ENCODE results near the gene F12. TPM values are rescaled to one million over a fixed set of nuclear protein-coding genes. Genes with fewer than 3 reads are reported as not detected.
A peak's percentile ranks its signal among the peaks of the same experiment; 100 is the strongest.

F12 gene
- total and polyA plus RNA-seq, 2 donors (not counting 3 experiments of a cell fraction or from before 2014, with no cell fraction given) = 1.00 to 1.4 TPM

GRCh38 chr5:177445052-177445916 lies 35.9 kb upstream of the F12 start:
- no peaks in the 10 kb centered on the region for H3K9me3 ChIP-seq (replicated peaks; ENCODE audit: control insufficient read depth, insufficient read depth, low read length)
- H3K4me2 ChIP-seq (ENCODE audit: insufficient read depth, low read length) = no peak overlapping the region
- intact Hi-C loops (cut with micrococcal nuclease) (no loop called here), dilution Hi-C loops (cut with MboI; ENCODE audit: extremely low pct_ligation_motif_present, low sequenced_read_pairs) (no loop called here)
- no peak overlapping the region for H2AFZ ChIP-seq (ENCODE audit: low read depth, low read length)
- H3K27me3 ChIP-seq (ENCODE audit: control insufficient read depth in 2 of 2, insufficient read depth in 2 of 2, low read length in 2 of 2) = no peaks in the 10 kb centered on the region
- H3K4me1 ChIP-seq (ENCODE audit: control insufficient read depth, extremely low read depth, insufficient read depth, low read length) = peaks cover 14% of the 10 kb centered on the region
- CTCF ChIA-PET = interaction anchor here (0.7 to 13.5 kb wide), 8 partner anchors 8 to 54 kb away, joined by 3 to 288 read pairs (median 6); partner anchors contain the start of genes GRK6 and PFN3
- TF ChIP-seq POLR2A (IDR thresholded peaks at IDR 0.05; ENCODE audit: low read depth, low read length) = peak; percentile 46
- TF ChIP-seq GATA2 (IDR thresholded peaks at IDR 0.05; ENCODE audit: insufficient read depth, insufficient read length, low read depth, low read length) = no peak
- H3K4me3 ChIP-seq (replicated peaks in 1 of 3; ENCODE audit: insufficient read depth in 1 of 3, low read depth in 1 of 3, low read length in 3 of 3) = no peak overlapping the region
- POLR2A ChIA-PET = interaction anchor here (0.5 to 1.2 kb wide), 3 partner anchors 9 to 358 kb away, joined by 3 to 5 read pairs (median 4); partner anchors contain the start of gene FGFR4
- no peaks in the 10 kb centered on the region for H3K79me2 ChIP-seq (ENCODE audit: control insufficient read depth, insufficient read depth, low read length)
- FAIRE-seq = peak; percentile 4
- no peaks in the 10 kb centered on the region for H4K20me1 ChIP-seq (replicated peaks; ENCODE audit: control insufficient read depth, extremely low read depth, insufficient read depth, low read length)
- no peaks in the 10 kb centered on the region for H3K9me1 ChIP-seq (replicated peaks; ENCODE audit: control insufficient read depth, extremely low read depth, insufficient read depth, low read length)
- TSS peak; percentile 6 for BruUV-seq (replicated peaks)
- H3K27ac ChIP-seq (ENCODE audit: insufficient read depth, low read depth, low read length) = no peak overlapping the region
- DNase-seq (ENCODE audit: low read depth, low spot score) = no peak
- H3K9ac ChIP-seq (replicated peaks; ENCODE audit: extremely low read depth, insufficient read depth, low read length) = no peak overlapping the region
- peaks cover 0 to 5% of the 10 kb centered on the region in 2 experiments for H3K36me3 ChIP-seq (ENCODE audit: control insufficient read depth in 2 of 2, extremely low read depth in 1 of 2, insufficient read depth in 2 of 2, low read length in 2 of 2)

DNA sequence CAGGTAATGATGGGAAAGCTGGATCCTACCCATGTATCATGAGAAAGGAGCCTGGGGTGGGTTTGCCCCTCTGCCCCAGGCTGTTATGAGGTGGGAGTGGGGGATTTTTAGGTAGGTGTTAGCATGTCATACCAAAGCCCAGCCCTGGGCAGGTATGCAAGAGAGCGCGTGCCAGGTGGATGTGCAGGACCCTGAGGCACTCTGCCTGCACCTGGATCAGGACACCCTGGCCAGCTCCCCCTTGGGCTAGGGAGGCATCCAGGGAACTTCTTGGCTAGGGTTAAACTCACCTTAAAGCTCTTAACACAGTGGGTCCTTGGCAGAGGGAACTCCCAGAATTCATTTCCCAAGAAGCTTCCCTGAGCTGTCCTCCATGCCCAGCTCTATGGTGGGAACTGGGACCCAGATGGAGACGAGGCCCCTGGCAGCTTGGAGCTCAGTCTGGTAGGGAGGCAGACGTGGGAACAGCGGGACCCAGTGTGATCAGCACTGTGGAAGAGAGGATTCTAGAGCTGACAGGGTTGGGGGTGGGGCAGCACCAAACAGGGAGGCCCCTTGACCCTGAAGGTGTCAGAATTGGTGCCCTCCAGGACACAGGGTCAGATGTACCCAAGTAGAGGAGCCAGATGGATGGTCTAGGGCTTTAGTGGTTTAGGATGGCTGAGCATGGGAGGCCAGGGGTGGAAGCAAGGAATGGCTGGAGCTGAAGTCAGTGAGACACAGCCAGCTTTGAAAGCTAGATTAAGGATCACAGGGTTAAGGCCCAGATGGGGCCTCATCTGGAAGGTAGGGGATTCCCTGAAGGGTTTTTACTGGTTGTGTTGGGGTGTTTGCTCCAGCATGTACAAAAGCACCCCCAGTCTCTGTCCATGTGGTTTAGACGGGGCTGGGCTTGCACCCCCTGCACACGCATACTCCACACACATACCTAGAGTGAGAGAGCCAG lies 35.0 kb upstream of the F12 start:
- intact Hi-C loops (cut with micrococcal nuclease) = no loop called here
- Histone ChIP-seq H3K79me2 (ENCODE audit: control insufficient read depth, insufficient read depth, low read length) (no peaks in the 10 kb centered on the region), H4K20me1 (replicated peaks; ENCODE audit: control insufficient read depth, extremely low read depth, insufficient read depth, low read length) (no peaks in the 10 kb centered on the region), H3K27ac (ENCODE audit: insufficient read depth, low read depth, low read length) (no peak overlapping the region), H3K36me3 (ENCODE audit: control insufficient read depth in 2 of 2, extremely low read depth in 1 of 2, insufficient read depth in 2 of 2, low read length in 2 of 2) (peaks cover 0 to 5% of the 10 kb centered on the region in 2 experiments), H3K9ac (replicated peaks; ENCODE audit: extremely low read depth, insufficient read depth, low read length) (no peak overlapping the region), H3K9me3 (replicated peaks; ENCODE audit: control insufficient read depth, insufficient read depth, low read length) (no peaks in the 10 kb centered on the region), H3K4me3 (replicated peaks in 1 of 3; ENCODE audit: insufficient read depth in 1 of 3, low read depth in 1 of 3, low read length in 3 of 3) (no peak overlapping the region), H2AFZ (ENCODE audit: low read depth, low read length) (no peak overlapping the region), H3K27me3 (ENCODE audit: control insufficient read depth in 2 of 2, insufficient read depth in 2 of 2, low read length in 2 of 2) (no peaks in the 10 kb centered on the region), H3K9me1 (replicated peaks; ENCODE audit: control insufficient read depth, extremely low read depth, insufficient read depth, low read length) (no peaks in the 10 kb centered on the region), H3K4me1 (ENCODE audit: control insufficient read depth, extremely low read depth, insufficient read depth, low read length) (peaks cover 14% of the 10 kb centered on the region), H3K4me2 (ENCODE audit: insufficient read depth, low read length) (no peak overlapping the region)
- dilution Hi-C loops (cut with MboI; ENCODE audit: extremely low pct_ligation_motif_present, low sequenced_read_pairs) = no loop called here
- no TSS peak for BruUV-seq (replicated peaks)
- DNase-seq (ENCODE audit: low read depth, low spot score) (no peak), FAIRE-seq (no peak)
- ChIA-PET CTCF (interaction anchor here (0.9 to 13.5 kb wide), 6 partner anchors 9 to 53 kb away, joined by 3 to 288 read pairs (median 9); partner anchors contain the start of genes GRK6 and PFN3), POLR2A (no interaction called here)
- no peak for TF ChIP-seq POLR2A (IDR thresholded peaks at IDR 0.05; ENCODE audit: low read depth, low read length)
- TF ChIP-seq JUN (IDR thresholded peaks at IDR 0.05; ENCODE audit: borderline replicate concordance, insufficient read depth, insufficient read length, low read depth) = no peak
- no peak for TF ChIP-seq GATA2 (IDR thresholded peaks at IDR 0.05; ENCODE audit: insufficient read depth, insufficient read length, low read depth, low read length)
- TF ChIP-seq, protein P1, sequence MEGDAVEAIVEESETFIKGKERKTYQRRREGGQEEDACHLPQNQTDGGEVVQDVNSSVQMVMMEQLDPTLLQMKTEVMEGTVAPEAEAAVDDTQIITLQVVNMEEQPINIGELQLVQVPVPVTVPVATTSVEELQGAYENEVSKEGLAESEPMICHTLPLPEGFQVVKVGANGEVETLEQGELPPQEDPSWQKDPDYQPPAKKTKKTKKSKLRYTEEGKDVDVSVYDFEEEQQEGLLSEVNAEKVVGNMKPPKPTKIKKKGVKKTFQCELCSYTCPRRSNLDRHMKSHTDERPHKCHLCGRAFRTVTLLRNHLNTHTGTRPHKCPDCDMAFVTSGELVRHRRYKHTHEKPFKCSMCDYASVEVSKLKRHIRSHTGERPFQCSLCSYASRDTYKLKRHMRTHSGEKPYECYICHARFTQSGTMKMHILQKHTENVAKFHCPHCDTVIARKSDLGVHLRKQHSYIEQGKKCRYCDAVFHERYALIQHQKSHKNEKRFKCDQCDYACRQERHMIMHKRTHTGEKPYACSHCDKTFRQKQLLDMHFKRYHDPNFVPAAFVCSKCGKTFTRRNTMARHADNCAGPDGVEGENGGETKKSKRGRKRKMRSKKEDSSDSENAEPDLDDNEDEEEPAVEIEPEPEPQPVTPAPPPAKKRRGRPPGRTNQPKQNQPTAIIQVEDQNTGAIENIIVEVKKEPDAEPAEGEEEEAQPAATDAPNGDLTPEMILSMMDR (IDR thresholded peaks at IDR 0.05; ENCODE audit: extremely low read depth in 1 of 2, insufficient read depth in 1 of 2, low read depth in 1 of 2, low read length in 2 of 2) = no peak
- no peak for TF ChIP-seq FOS (IDR thresholded peaks at IDR 0.05; ENCODE audit: borderline replicate concordance, insufficient read depth, low read length)
- TF ChIP-seq POLR2AphosphoS5 (IDR thresholded peaks at IDR 0.05; ENCODE audit: insufficient read depth, low read depth, low read length) = no peak
- no peak for TF ChIP-seq MYC (IDR thresholded peaks at IDR 0.05; ENCODE audit: low read depth, low read length)
